ENCODE measurements around the gene ROS1.

Gene ROS1

GRCh38 chr6:117389227-117390057 lies 36.3 kb downstream of the ROS1 start:
- H3K4me3 ChIP-seq (replicated peaks; ENCODE audit: low read depth, low read length): no peak overlapping the region
- DNase-seq (ENCODE audit: extremely low read depth, low read depth): no peak
- no peak for TF ChIP-seq CTCF (IDR thresholded peaks at IDR 0.05; ENCODE audit: low read depth, low read length, missing control alignments)

DNA sequence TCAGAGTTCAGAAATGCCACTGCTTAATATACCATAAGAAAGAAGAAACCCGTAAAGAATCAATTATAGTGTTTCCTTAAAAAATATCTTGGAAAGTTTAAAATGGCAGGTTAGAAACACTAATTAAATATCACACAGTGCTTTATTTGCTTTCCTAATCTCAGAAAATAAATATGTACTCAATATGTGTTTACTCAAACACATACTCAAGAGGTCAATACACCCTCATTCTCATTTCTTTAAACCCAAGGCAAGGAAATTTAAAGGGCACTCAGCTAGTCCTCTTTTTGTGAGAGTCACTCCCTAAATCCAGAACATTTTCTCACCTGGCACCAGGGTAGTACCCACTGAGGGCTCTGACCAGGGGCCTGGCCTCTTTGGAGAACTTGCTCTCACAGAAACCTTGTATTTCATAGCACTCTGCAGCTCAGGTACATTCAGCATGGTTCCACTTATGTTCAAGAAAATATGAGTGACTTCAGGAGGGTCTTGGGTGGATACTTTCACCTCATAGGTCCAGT lies 38.2 kb downstream of the ROS1 start:
- no peak for DNase-seq (ENCODE audit: extremely low read depth, low read depth)
- no peak overlapping the region for H3K4me3 ChIP-seq (replicated peaks; ENCODE audit: low read depth, low read length)
- no peak for TF ChIP-seq CTCF (IDR thresholded peaks at IDR 0.05; ENCODE audit: low read depth, low read length, missing control alignments)

- no peak overlapping the region for H3K4me3 ChIP-seq (replicated peaks; ENCODE audit: low read depth, low read length)
- no peak for DNase-seq (ENCODE audit: extremely low read depth, low read depth)
- TF ChIP-seq CTCF (IDR thresholded peaks at IDR 0.05; ENCODE audit: low read depth, low read length, missing control alignments): no peak
Measured at GRCh38 chr6:117384659-117385058, 41.1 kb downstream of the ROS1 start.

GRCh38 chr6:117381749-117382148 lies 44.0 kb downstream of the ROS1 start:
- no peak for DNase-seq (ENCODE audit: extremely low read depth, low read depth)
- no peak overlapping the region for H3K4me3 ChIP-seq (replicated peaks; ENCODE audit: low read depth, low read length)
- no peak for TF ChIP-seq CTCF (IDR thresholded peaks at IDR 0.05; ENCODE audit: low read depth, low read length, missing control alignments)

DNA sequence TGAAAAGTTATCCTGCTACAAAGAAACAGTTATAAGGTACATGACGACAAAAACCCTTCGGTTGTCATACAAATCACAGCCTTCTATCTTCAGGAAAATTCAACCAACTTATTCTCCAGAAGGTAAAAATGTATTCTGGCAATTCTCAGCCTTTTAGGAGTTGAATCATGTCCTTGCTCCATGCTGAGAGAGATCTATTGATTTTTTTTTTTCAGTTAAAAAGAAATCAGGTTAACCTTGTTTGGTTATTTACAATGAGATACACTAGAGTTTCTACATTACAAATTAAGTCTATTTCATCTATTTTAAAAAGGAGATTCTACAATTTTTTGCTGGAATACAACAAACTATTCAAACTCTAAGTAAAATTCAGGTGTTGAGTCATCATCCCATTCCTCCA lies 45.4 kb downstream of the ROS1 start:
- DNase-seq (ENCODE audit: extremely low read depth, low read depth): no peak
- no peak for TF ChIP-seq CTCF (IDR thresholded peaks at IDR 0.05; ENCODE audit: low read depth, low read length, missing control alignments)
- H3K4me3 ChIP-seq (replicated peaks; ENCODE audit: low read depth, low read length): no peak overlapping the region

GRCh38 chr6:117375446-117375845 lies 50.3 kb downstream of the ROS1 start:
- no peak for TF ChIP-seq CTCF (IDR thresholded peaks at IDR 0.05; ENCODE audit: low read depth, low read length, missing control alignments)
- no peak overlapping the region for H3K4me3 ChIP-seq (replicated peaks; ENCODE audit: low read depth, low read length)
- DNase-seq (ENCODE audit: extremely low read depth, low read depth): no peak

All from HFF-Myc (cell line).